Activated effector memory CD4-positive, alpha-beta T cell treated with anti-CD3 and anti-CD28 coated beads, Interleukin-2, amount 50 U/mL, for 16 hours (primary cell): ENCODE results near the gene TBC1D12.
A peak's percentile ranks its signal among the peaks of the same experiment; 100 is the strongest.
"Not testable (repeated sequence)": the region's sequence is repeated elsewhere in the genome, so short reads cannot be mapped to it uniquely, and the experiment has no call there.

Experiments used
- DNase-seq: peaks from one replicate; pipeline ENCODE4 v3.0.0-alpha.2; 2020

TBC1D12 gene

DNA sequence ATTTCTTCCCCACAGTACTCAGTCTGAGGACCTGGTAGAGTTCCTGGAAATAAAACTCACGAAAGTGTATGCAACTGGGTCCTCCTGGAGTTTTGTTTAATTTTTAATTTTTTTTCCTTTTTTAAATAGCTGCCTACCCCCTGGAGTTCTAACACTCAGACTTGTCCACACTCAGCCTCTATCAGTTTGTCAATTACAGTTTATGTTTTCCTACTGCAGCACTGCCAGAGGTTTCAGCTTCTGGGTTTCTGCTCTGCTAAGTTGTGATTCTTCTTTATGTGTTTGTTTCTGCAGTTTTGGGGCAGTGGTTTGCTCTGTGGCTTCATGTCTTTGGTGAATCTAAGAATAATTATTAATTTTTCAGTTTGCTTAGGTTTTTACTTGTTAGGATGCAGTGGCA, 59.2 kb downstream of the TBC1D12 start:
- no peak for DNase-seq

DNA sequence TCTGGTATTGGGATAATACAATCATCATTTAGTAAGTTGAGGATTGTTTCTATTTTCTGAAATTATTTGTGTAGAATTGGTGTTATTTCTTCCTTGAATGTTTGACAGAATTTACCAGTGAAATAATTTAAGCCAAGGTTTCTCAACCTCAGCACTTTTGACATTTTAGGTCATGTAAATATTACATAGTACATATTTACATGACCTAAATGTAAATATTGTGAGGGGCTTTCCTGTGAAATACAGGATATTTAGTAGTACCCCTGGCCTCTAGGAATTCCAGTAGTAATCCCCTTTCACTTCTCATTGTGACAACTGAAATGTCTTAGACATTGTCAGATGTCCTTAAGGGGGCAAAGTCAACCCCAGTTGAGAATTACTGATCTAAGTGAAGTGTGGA, 59.8 kb downstream of the TBC1D12 start:
- DNase-seq: no peak

DNA sequence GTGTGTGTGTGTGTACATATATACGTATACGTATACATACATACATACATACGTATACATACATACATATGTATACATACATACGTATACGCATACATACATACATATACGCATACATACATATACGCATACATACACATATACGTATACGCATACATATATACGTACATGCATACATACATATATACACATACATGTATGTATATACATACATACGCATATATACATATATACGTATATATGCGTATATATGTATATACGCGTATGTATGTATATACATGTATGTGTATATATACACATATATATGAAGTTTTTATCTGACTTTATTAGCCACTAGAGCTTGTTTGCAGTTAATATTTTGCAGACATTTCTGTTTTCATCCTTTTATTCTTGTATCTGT, 63.3 kb downstream of the TBC1D12 start:
- no peak for DNase-seq

DNA sequence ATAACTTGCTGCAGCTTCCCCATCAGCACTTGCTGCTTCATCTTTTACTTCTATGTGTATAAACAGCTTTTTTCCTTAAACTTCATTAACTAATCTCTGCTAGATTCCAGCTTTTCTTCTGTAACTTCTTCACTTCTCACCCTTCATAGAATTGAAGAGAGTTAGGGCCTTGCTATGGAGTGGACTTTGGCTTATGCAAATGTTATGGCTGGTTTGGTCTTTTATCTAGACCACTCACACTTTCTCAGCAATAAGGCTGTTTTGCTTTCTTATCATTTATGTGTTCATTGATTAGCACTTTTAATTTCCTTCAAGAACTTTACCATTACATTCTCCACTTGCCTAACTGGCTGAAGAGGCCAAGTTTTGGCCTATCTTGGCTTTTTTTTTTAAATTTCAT, 79.1 kb downstream of the TBC1D12 start:
- DNase-seq: no peak

DNA sequence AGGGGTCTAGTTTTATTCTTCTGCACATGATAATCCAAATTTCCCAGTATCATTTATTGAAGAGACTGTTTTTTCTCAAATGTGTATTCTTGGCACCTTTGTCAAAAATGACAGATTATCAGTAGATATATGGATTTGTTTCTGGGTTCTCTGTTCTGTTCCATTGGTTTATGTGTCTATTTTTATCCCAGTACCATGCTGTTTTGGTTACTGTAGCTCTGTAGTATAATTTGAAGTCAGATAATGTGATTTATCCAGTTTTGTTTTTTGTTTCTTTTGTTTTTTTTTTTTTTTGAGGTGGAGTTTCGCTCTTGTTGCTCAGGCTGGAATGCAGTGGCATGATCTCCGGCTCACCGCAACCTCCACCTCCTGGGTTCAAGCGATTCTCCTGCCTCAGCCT, 81.6 kb downstream of the TBC1D12 start:
- no peak for DNase-seq

DNA sequence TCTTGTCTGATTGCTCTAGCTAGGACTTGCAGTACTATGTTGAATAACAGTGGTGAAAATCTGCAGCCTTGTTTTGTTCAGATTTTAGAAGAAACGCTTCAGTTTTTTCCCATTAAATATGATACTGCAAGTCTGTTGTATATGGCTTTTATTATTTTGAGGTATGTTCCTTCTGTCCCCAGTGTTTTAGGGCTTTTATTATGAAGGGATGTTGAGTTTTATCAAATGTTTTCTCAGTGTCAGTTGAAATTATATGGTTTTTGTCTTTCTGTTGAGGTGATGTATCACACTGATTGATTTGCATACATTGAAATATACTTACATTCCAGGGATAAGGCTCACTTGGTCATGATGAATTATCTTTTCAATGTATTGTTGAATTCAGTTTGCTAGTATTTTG, 82.8 kb downstream of the TBC1D12 start:
- DNase-seq: no peak

DNA sequence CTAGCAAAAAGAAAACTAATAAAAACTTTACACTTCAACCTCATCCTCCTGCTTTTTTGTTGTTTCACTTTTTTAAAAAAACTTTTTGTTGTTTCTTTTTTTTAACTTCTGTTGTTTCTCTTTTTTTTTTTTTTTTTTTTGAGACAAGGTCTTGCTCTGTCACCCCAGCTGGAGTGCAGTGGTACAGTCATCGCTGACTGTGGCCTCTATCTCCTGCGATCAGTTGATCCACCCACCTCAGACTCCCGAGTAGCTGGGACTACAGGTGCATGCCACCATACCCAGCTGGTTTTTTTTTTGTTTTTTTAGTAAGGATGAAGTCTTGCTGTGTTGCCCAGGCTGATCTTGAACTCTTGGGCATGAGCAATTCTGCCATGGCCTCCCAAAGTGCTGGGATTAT, 85.2 kb downstream of the TBC1D12 start:
- DNase-seq: no peak

DNA sequence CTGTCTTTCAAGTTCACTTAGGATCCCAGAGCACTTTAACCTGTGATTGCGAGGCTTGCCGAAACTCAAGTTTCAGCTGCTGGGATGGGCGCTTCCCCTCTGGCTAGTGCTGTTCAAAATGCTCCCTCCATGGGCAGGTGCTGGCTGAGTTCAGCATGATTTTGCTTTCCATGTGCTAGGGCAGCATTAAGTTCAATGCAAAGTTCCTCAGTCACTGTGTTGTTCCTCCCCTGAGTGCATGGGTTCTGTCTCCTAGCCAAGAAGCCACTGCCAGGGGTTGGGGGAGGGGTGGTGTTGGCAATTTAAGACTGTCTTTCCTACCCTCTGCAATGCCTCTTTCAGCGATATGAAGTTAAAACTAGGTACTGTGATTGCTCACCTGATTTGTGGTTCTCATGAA, 86.8 kb downstream of the TBC1D12 start:
- DNase-seq: no peak

DNA sequence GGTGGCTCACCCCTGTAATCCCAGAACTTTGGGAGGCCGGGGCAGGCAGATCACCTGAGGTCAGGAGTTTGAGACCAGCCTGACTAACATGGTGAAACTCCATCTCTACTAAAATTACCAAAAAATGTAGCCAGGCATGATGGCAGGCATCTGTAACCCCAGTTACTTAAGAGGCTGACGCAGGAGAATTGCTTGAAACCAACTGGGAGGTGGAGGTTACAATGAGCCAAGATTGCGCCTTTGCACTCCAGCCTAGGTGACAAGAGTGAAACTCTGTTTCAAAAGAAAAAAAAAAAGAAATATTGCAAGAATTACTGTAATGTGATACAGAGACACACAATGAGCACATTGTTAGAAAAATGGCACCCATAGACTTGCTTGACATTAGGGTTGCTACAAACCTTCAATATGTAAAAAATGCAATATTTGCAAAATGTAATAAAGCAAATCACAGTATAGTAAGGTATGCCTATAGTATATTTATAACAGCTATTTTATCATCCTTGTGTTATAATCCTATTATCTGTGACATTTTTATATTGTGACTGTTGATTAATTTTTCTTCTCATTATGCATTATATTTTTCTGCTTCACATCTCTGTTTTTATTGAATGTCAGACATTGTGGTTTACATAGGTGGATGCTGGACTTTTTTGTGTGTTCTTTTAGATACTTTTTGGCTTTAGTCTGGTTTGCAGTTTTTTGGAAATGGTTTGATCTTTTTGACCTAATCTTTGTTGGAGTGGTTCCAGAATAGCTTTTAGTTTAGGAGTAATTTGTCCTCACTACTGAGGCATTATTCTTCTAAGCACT, 87.8 kb downstream of the TBC1D12 start:
- DNase-seq: no peak

DNA sequence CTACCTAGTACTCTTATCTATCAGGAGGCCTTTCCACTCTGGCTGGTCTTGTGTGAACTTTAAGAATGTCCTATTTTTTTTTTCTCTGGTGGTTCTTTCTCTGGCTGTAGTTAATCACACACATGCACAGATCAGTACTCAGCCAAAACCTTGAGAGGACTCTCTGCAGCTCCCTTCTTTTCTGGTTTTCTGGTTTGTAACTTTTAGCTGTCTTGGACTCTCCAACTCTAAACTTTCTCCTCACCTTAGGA, 88.4 kb downstream of the TBC1D12 start:
- no peak for DNase-seq

DNA sequence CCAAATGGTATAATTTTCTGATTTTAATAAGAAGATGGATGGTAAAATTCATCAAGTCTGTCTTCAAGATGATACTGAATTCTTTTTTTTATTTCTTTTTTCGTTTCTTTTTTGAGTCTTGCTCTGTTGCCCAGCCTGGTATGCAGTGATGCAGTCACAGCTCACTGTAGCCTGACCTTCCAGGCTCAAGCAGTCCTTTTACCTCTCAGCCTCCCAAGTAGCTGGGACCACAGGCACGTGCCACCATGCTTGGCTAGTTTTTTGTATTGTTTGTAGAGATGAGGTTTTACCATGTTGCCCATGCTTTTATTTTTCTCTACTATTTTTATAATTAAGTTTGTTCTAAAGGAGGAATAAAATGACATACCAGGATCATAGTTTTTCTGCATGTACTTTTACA, 91.1 kb downstream of the TBC1D12 start:
- no peak for DNase-seq

DNA sequence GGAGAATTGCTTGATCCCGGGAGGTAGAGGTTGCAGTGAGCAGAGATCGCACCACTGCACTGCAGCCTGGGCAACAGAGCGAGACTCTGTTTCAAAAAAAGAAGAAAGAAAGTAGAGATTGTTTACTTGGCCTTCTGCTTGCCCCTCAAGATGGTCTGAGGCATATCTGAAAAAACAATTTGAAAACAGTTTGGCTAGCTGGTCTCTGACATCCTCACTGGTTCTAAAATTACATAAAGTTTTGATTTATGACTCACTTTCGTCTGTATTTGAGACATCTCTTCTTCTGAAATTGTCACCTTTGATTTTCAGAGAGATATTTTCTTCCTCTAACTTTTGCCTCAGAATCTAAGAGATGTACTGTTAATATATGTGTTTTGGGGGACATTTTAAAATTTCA, 93.7 kb downstream of the TBC1D12 start:
- DNase-seq: no peak

DNA sequence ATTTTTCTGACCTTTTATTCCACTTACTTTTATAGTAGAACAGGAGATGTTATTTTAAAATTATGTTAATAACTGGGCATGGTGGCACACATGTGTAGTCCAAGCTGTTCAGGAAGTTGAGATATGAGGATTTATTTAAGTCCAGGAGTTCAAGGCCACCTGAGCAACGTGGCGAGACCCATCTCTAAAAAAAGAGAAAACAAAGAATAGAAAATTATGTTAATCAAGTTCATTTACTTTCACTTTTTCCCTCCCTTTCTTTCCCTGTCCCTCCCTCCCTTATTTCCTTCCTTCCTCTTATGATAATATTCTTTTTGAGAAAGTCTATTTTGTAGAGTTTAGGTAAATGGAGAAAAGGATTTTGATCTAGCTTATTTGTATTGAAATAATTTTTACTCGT, 94.3 kb downstream of the TBC1D12 start:
- no peak for DNase-seq

DNA sequence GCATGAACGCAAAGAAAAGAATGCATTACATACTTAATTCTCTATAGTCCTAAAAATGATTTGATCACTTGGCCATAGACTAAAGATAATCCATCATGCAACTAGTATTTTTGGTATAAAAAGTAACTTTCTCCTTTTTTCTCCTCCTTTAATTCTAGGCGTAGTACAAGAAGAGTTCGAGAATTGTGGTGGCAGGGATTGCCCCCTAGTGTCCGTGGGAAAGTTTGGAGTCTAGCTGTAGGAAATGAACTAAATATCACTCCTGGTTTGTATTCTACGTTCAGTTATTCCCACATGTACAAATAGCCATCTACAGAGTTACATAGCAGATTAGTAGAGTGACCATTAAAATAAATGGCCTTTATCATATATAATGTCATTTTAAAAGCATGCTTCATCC, 97.7 kb downstream of the TBC1D12 start:
- DNase-seq: no peak

DNA sequence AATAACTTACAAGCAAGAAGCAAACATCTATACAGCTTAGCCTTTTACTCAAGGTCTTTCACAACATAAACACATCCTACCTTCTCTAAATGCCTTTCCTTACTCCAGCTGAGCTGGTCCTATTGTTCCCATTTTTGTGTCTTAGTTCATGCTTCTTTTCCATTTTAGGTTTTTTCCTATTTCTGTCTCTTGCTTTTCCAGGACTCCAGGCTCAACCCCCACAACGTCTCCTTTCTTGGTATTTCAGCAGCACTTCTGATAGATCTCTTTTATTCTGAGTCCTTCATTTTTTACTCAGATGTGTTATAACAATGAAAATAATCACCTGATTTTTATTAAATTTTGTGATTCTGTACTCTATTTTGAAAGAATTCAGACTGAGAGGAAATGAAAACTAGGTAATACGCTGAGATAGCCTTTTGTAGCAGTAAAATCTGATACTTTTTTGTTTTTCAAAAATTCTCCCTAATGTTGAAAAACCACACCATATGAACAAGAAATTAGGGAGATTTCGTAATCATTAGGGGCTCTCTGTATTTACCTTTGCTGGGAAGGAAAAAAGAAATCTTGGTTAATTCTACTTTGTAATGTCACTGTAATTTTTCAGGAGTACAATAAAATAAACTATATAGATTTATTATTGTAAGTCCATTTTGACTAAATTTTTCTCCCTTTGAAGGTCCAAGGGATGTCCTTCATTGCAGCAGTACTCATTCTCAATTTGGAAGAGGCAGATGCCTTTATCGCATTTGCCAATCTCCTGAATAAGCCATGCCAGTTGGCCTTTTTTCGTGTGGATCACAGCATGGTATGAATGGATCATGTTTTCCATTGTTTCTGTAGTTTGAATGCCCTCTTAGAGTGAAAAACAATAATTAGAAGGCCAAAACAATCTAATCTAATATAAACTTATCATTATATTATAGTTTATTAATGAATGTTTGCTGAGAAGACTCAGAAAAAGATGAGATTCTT, 119.2 kb downstream of the TBC1D12 start:
- DNase-seq: no peak

DNA sequence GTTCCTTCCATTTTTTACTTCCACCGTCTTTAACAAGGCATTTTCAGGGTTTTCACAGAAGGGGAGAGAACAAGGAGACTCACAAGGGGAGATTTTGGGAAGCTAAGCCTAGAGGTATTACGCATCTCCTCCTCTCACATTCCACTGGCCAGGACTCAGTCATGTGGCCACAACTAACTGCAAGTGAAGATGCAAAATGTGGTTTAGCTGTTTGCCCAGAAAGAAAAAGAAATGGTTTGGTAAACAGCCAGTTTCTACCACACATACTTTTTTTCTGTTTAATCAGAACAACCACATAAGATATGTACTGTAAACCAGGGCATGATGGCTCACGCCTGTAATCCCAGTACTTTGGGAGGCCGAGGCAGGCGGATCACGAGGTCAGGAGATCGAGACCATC, 121.8 kb downstream of the TBC1D12 start:
- no peak for DNase-seq

DNA sequence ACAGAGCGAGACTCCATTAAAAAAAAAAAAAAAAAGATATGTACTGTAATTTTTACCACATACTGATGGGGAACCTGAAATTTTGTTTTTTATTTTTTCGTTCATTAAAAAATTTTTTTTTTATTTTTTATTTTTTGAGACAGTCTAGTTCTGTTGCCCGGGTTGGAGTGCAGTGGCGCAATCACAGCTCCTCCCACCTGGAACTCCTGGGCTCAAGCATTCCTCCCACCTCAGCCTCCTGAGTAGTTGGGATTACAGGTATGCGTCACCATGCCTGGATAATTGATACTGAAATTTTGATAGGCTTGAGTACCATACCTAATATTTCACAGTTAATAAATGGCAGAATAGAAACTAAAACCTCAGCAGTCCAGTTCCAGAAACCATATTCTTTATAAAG, 122.4 kb downstream of the TBC1D12 start:
- DNase-seq: no peak

DNA sequence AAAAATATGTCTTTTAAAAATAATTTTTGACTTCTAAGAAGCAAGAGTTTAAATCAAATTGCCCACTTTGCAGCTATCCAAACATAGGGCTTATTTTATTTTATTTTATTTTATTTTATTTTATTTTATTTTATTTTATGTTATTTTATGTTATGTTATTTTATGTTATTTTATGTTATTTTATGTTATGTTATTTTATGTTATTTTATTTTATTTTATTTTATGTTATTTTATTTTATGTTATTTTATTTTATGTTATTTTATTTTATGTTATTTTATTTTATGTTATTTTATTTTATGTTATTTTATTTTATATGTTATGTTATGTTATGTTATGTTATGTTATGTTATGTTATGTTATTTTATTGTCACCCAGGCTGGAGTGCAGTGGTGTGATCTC, 129.2 kb downstream of the TBC1D12 start:
- DNase-seq: not testable (repeated sequence)

DNA sequence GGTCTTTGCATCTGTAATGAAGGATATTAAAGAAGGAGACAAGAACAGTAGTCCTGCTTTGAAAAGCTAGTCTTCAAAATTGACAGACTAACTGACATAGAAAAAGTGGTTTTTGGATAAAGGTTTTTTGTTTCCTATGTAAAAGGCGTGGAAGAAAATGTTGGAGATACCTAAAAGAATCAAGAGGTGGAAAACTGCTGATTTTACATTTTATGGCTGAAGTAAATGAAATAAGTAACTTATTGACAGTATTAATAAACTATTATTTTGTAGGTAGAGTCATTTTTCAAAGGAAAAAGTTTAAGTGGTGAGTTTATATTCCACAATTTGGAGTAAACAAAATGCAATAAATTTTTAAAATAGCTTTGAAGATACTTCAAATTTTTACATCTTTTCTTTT, 130.7 kb downstream of the TBC1D12 start:
- no peak for DNase-seq

DNA sequence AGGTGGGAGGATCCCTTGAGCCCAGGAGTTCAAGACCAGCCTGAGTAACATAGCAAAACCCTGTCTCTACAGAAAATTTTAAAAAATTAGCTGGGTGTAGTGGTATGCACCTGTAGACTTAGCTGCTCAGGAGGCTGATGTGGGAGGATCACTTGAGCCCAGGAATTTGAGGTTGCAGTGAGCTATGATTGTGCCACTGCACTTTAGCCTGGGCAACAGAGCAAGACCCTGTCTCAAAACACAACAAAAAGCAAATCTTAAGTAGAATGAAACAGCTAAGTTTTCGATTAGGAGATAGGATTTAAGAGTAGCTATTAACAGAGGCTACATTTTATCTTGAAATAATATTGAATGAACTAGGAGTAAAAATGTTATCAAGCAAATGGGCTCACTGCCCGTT, 139.9 kb downstream of the TBC1D12 start:
- not testable (repeated sequence) for DNase-seq

DNA sequence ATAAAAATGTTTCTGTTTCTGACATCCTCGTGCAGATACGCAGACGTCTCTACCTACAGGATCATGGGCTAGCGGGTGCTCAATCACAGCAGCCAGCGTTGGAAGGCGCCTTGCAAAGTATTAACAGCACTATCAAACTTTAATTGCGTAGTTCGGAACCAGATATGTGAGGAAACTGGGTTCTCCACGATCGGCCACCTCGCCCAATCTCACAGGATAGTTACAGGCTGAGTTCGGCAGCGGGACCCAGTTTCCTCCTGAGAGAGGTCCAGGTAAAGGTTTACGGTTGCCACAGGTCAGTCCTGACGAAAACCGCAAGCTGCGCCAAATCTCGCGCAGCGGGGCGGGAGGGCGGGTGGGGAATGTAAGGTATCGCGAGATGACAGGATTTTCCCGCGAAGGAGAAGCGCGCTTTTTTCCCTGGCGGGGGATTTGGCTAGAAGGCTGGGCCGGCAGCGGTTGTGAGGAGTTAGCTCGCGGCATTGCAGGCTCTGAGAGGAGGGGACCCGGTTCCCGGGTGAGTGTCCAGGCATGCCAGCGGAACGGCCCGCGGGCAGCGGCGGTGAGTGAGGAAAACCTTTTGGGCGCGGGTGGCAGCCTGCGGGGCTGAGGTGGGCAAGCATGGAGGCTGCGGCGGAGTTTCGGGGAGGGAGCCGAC, 143.2 kb downstream of the TBC1D12 start, which contains the start of gene HELLS:
HELLS (plus strand) TSS at position 398 of the 658 bp plus-strand sequence; CDS start at position 532, 134 bp downstream.
- DNase-seq: peak; percentile 89

DNA sequence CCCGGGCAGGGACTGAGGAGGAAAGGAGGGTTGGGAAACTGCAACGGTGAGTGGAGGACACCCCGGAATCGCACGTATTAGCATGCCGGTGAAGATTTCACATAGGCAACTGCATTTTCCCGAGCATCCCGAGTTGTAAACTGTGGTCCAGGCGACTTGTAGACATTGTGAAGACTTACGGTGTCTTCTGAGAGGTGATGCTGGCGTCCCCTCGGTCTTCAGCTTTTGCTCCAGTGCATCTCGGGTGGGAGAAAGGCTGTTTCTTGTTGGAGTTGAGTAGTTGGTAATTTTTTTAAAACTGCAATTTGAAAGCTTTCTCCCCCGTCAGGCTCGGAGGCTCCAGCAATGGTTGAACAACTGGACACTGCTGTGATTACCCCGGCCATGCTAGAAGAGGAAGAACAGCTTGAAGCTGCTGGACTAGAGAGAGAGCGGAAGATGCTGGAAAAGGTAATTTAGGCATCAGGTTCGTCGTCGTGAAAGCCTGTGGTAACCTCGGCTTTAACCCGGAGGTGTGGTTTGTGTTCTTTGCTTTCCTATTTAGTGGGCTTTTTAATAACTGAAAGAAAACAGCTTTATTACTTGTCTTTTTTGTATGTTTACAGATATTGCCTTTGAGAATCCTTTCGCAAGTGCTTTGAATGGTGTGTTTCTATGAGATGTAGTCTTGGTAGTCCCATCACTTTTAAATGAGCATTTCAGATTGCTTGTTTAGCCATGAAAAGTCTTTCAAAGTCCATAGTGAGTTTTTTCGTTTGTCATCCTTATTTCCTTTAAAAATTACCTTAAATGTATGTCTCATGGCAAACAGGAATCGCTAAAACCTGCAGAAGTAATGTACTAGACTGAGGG, 143.9 kb downstream of the TBC1D12 start:
- DNase-seq: no peak

DNA sequence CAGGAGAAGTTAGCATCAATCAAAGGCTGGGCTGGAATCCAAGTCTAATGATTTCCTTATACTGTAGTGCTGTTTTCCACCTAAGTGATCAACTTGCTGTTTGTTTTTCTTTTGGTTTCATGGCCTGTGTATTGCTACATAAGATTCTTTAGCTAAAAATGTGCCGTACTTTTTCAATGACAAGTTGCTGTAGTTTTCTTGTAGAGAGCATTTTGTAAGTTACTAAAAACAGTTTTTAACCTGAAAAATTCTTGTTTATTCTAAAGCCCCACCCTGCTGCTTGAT, 144.5 kb downstream of the TBC1D12 start:
- no peak for DNase-seq
